LNCAP (cell line): ENCODE results near the gene TELO2.

ENCODE experiments used
- TF ChIP-seq, protein P1 (sequence below): fragments of 450-650 bp; IDR thresholded peaks from 2 replicates; pipeline ENCODE4 v1.5.1; 2017; ENCODE audit warnings: mild to moderate bottlenecking

Gene TELO2

DNA sequence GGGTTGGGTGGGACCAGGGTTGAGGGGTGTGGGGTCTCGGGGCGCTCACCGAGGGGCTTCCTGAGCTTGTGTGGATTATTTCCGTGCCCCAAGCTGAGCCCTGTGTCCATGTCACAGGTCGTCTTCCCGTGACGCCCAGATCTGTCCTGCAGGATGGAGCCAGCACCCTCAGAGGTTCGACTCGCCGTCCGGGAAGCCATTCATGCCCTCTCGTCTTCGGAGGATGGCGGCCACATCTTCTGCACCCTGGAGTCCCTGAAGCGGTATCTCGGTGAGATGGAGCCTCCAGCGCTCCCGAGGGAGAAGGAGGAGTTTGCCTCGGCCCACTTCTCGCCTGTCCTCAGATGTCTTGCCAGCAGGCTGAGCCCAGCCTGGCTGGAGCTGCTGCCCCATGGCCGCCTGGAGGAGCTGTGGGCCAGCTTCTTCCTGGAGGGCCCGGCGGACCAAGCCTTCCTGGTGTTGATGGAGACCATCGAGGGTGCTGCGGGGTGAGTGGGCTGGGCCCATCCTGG lies 1.0 kb downstream of the TELO2 start:
- TF ChIP-seq, protein P1, sequence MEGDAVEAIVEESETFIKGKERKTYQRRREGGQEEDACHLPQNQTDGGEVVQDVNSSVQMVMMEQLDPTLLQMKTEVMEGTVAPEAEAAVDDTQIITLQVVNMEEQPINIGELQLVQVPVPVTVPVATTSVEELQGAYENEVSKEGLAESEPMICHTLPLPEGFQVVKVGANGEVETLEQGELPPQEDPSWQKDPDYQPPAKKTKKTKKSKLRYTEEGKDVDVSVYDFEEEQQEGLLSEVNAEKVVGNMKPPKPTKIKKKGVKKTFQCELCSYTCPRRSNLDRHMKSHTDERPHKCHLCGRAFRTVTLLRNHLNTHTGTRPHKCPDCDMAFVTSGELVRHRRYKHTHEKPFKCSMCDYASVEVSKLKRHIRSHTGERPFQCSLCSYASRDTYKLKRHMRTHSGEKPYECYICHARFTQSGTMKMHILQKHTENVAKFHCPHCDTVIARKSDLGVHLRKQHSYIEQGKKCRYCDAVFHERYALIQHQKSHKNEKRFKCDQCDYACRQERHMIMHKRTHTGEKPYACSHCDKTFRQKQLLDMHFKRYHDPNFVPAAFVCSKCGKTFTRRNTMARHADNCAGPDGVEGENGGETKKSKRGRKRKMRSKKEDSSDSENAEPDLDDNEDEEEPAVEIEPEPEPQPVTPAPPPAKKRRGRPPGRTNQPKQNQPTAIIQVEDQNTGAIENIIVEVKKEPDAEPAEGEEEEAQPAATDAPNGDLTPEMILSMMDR: peak; percentile 71

GRCh38 chr16:1494711-1495110 lies 1.6 kb downstream of the TELO2 start:
- TF ChIP-seq, protein P1: no peak

DNA sequence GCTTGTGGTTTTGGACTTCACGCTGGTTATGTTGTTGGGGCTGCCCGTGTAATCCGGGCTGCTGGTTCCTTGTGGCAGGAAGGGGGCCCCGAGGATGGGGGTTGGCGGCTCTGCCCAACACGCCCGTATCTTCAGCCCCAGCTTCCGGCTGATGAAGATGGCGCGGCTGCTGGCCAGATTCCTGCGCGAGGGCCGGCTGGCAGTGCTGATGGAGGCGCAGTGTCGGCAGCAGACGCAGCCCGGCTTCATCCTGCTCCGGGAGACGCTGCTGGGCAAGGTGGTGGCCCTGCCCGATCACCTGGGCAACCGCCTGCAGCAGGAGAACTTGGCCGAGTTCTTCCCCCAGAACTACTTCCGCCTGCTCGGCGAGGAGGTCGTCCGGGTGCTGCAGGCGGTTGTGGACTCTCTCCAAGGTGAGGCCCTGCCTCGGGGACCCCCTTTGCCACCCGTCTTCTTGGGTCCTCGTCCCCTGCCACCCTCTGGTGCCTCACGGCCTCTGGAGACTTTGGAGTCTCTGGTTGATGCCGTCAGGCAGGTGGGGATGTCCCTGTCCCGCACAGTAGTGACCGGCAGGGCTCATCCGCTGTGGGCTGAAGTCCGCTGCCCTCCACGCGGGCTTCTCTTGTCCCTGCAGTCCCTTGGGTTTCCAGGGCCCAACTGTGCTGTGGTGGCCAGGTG lies 2.2 kb downstream of the TELO2 start:
- TF ChIP-seq, protein P1: no peak

- TF ChIP-seq, protein P1: no peak
These were observed 2.7 kb downstream of the TELO2 start for GRCh38 chr16:1495889-1496262.

DNA sequence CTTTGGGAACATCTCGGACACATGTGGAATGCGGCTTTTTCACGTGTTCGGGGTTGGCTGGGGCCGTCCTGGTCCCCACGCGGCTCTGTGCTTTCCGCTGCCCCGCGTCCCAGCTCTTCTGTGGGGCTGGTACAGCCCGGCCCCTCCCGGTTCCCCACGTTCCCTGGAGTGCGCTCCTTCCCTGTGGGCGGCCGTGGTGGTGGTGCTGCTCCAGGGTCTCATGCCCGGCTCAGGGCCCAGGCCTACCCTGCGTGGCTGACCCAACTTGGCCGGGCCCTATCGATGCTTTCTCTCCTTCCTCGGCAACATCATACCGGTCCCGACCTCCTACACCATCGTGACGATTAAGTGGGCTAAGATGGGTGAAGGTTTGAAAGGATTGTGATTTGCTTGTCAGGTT lies 3.3 kb downstream of the TELO2 start:
- TF ChIP-seq, protein P1: no peak

DNA sequence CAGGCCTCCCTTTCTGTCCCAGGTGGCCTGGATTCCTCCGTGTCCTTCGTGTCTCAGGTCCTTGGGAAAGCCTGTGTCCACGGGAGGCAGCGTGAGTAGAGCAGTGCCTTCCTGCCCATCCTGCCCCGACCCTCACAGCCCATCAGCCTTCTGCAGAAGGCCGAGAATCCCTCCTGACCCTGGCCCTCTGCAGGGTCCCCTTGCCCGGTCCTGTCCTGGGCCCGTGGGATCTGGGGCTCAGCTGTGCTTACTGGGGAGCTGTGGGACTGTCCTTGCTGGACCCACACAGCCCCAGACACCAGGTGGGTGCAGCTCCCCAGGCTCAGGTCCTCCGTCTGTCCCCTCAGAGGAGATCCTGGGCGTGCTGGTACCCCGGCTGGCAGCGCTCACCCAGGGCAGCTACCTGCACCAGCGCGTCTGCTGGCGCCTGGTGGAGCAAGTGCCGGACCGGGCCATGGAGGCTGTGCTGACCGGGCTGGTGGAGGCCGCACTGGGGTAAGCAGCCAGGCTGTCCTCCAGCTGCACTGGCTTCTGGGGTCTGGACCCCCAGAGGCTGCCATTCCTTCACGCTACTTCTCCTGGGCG lies 3.9 kb downstream of the TELO2 start:
- TF ChIP-seq, protein P1: no peak

DNA sequence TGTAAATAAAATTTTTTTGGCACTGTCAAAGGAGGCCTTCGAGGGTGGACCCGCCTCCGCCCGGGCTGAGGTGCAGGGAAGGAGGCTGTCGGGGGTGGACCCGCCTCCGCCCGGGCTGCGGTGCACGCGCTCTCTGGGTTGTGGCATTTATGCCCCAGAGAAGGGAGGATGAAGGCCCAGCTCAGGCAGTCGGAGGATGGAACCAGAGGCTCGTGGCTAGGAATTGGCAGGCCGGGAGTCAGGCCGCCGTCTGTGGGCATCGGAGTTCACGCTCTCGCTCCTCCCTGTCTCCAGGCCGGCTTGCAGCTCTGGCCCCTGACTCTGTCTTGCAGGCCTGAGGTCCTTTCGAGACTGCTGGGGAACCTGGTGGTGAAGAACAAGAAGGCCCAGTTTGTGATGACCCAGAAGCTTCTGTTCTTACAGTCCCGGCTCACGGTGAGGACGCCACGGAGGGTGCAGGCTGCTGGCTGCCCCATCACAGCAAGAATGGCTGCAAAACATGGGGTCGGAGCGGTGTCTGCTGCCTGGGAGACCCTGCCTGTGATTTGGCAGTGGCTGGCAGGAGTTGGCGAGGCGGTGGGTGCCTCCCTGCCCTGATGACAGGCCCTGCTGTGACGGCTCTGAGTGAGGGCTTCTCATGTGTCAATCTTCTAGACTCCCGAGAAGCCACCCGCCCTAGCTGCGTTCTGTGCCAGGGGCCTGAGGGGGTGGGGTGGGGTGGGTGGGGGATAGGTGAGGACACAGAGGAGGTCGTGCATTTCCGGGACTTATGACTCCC lies 5.9 kb downstream of the TELO2 start:
- TF ChIP-seq, protein P1: no peak
